ENCODE measurements around the gene ADGRG1.

- TF ChIP-seq, protein P1, sequence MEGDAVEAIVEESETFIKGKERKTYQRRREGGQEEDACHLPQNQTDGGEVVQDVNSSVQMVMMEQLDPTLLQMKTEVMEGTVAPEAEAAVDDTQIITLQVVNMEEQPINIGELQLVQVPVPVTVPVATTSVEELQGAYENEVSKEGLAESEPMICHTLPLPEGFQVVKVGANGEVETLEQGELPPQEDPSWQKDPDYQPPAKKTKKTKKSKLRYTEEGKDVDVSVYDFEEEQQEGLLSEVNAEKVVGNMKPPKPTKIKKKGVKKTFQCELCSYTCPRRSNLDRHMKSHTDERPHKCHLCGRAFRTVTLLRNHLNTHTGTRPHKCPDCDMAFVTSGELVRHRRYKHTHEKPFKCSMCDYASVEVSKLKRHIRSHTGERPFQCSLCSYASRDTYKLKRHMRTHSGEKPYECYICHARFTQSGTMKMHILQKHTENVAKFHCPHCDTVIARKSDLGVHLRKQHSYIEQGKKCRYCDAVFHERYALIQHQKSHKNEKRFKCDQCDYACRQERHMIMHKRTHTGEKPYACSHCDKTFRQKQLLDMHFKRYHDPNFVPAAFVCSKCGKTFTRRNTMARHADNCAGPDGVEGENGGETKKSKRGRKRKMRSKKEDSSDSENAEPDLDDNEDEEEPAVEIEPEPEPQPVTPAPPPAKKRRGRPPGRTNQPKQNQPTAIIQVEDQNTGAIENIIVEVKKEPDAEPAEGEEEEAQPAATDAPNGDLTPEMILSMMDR (IDR thresholded peaks at IDR 0.05; ENCODE audit: borderline replicate concordance, extremely low read depth, low read length, poor library complexity, severe bottlenecking): no peak
- no peak for TF ChIP-seq EZH2 (IDR thresholded peaks at IDR 0.05; ENCODE audit: borderline replicate concordance, low read depth, low read length, severe bottlenecking)
These were observed 22.1 kb upstream of the ADGRG1 start for GRCh38 chr16:57606147-57606846.

All from DND-41 (cell line).